K562 (cell line): Measurements from ENCODE around the gene UCKL1. TPM values are rescaled to one million over a fixed set of nuclear protein-coding genes. Genes with fewer than 3 reads are reported as not detected.

Source experiments
- BCL6 ChIP-seq: fragments of 250-450 bp; sonication (Bioruptor Pico); IDR thresholded peaks from 2 replicates; pipeline ENCODE4 v1.4.0; 2020
- CBFA2T2 ChIP-seq: fragments of 450-650 bp; conservative IDR thresholded peaks from 2 replicates; pipeline ENCODE4 v1.6.1; 2017; ENCODE audit warnings: mild to moderate bottlenecking
- CBX1 ChIP-seq: sonication (generic); IDR thresholded peaks from 2 replicates; pipeline ENCODE4 v1.6.1; 2016; ENCODE audit warnings: antibody characterized with exemption, low read depth, mild to moderate bottlenecking
- ESRRA ChIP-seq: fragments of 450-650 bp; IDR thresholded peaks from 2 replicates; pipeline ENCODE4 v1.6.1; 2014; ENCODE audit warnings: low read depth, mild to moderate bottlenecking, moderate library complexity, borderline replicate concordance
- ETV5 ChIP-seq: sonication (generic); formaldehyde crosslinking; IDR thresholded peaks from 2 replicates; pipeline ENCODE4 v1.4.0; 2020; ENCODE audit warnings: low read depth, mild to moderate bottlenecking, missing genetic modification reagents
- MYC ChIP-seq, 2 experiments: fragments of 250-450 bp in 1 of 2; sonication (Bioruptor Pico) in 1 of 2; IDR thresholded peaks; 2 replicates each; pipeline versions ENCODE4 v1.5.1 to v1.6.1; 2012 to 2021; ENCODE audit warnings: low read depth in 2 of 2, borderline replicate concordance in 1 of 2, improper control_type of control experiment in 1 of 2, low read length in 1 of 2, mild to moderate bottlenecking in 1 of 2, moderate library complexity in 1 of 2
- MYNN ChIP-seq, 2 experiments: sonication (generic); formaldehyde crosslinking in 1 of 2; IDR thresholded peaks; 2 replicates each; pipeline versions ENCODE4 v1.5.0 to v1.6.1; 2016 to 2020; ENCODE audit warnings: antibody characterized with exemption in 1 of 2, missing genetic modification reagents in 1 of 2
- NFRKB ChIP-seq: fragments of 450-650 bp; IDR thresholded peaks from 2 replicates; pipeline ENCODE4 v1.6.1; 2016; ENCODE audit warnings: low read depth
- NR1H2 ChIP-seq: sonication (generic); formaldehyde crosslinking; IDR thresholded peaks from 2 replicates; pipeline ENCODE4 v1.4.0; 2020; ENCODE audit warnings: mild to moderate bottlenecking, missing genetic modification reagents
- SMAD2 ChIP-seq: fragments of 150-350 bp; IDR thresholded peaks from 2 replicates; pipeline ENCODE4 v1.6.1; 2014; ENCODE audit warnings: low read depth, mild to moderate bottlenecking, low read length
- SMAD4 ChIP-seq: fragments of 250-450 bp; sonication (Bioruptor Pico); conservative IDR thresholded peaks from 2 replicates; pipeline ENCODE4 v1.8.0; 2021; ENCODE audit warnings: inconsistent platforms, mild to moderate bottlenecking, moderate library complexity
- SMARCA5 ChIP-seq: fragments of 450-650 bp; IDR thresholded peaks from 2 replicates; pipeline ENCODE4 v1.6.1; 2016
- TAF7 ChIP-seq: fragments of 450-650 bp; IDR thresholded peaks from 2 replicates; pipeline ENCODE4 v1.6.1; 2016; ENCODE audit warnings: missing genetic modification characterization, missing compliant biosample characterization
- ZBED1 ChIP-seq: IDR thresholded peaks from 2 replicates; pipeline ENCODE4 v1.6.1; 2014
- ZFPM2 ChIP-seq: fragments of 250-450 bp; sonication (Bioruptor Pico); IDR thresholded peaks from 2 replicates; pipeline ENCODE4 v1.5.1; 2022; ENCODE audit warnings: mild to moderate bottlenecking
- ZKSCAN8 ChIP-seq: fragments of 200-800 bp; sonication (Bioruptor generic); IDR thresholded peaks from 2 replicates; pipeline ENCODE4 v1.6.1; 2016; ENCODE audit warnings: missing genetic modification characterization, missing compliant biosample characterization
- ZNF124 ChIP-seq: sonication (generic); formaldehyde crosslinking; IDR thresholded peaks from 2 replicates; pipeline ENCODE4 v1.8.1; 2022; ENCODE audit warnings: missing genetic modification reagents
- polyA plus RNA-seq, 8 experiments: library from polyadenylated mRNA; depleted of rRNA in 4 of 8; stranded (reverse) in 5 of 8; unstranded in 3 of 8; fragments of >200 nt; fragmentation: Nextera tagmentation in 2 of 8; fragmentation: Illumina TruSeq in 1 of 8; extraction: Ambion mirVana in 2 of 8; extraction: Trizol in 1 of 8; gene quantifications; 2 replicates each; pipeline versions ENCODE4 v1.2.1 to v1.2.3, GENCODE V29; 2011 to 2014; ENCODE audit warnings: inconsistent platforms in 1 of 8, missing spikeins in 1 of 8
- total RNA-seq, 7 experiments: library from RNA; depleted of rRNA in 6 of 7; stranded (reverse); fragments of >200 nt in 6 of 7; fragmentation: Illumina TruSeq in 2 of 7; extraction: Trizol in 2 of 7; gene quantifications; 2 replicates each; pipeline versions ENCODE4 v1.2.1 to v1.2.3, GENCODE V29; 2011 to 2021; ENCODE audit warnings: low replicate concordance in 1 of 7
- TF ChIP-seq, protein P1 (sequence below), 2 experiments: IDR thresholded peaks in 1 of 2; conservative IDR thresholded peaks in 1 of 2; 2 replicates each; pipeline ENCODE4 v1.6.1; 2016; ENCODE audit warnings: low read depth in 2 of 2, mild to moderate bottlenecking in 1 of 2, missing compliant biosample characterization in 1 of 2, missing genetic modification characterization in 1 of 2, moderate library complexity in 1 of 2
- TF ChIP-seq, protein P2 (sequence below), 2 experiments: fragments of 450-650 bp in 1 of 2; IDR thresholded peaks; 2 replicates each; pipeline ENCODE4 v1.6.1; 2011 to 2017; ENCODE audit warnings: low read depth in 2 of 2, antibody characterized with exemption in 1 of 2, borderline replicate concordance in 1 of 2, low read length in 1 of 2, mild to moderate bottlenecking in 1 of 2, mixed read lengths in 1 of 2; ENCODE audit not compliant: control insufficient read depth in 1 of 2
- TF ChIP-seq, protein P3 (sequence below): fragments of 450-650 bp; conservative IDR thresholded peaks from 2 replicates; pipeline ENCODE4 v1.6.1; 2016; ENCODE audit warnings: missing genetic modification characterization, low read depth, mild to moderate bottlenecking, missing compliant biosample characterization, moderate library complexity

Gene UCKL1
- total and polyA plus RNA-seq, 9 of the 15 experiments (the other 6 are each of a cell fraction or from before 2014, with no cell fraction given), result 3.1 to 52.8 (median 24.2) TPM

DNA sequence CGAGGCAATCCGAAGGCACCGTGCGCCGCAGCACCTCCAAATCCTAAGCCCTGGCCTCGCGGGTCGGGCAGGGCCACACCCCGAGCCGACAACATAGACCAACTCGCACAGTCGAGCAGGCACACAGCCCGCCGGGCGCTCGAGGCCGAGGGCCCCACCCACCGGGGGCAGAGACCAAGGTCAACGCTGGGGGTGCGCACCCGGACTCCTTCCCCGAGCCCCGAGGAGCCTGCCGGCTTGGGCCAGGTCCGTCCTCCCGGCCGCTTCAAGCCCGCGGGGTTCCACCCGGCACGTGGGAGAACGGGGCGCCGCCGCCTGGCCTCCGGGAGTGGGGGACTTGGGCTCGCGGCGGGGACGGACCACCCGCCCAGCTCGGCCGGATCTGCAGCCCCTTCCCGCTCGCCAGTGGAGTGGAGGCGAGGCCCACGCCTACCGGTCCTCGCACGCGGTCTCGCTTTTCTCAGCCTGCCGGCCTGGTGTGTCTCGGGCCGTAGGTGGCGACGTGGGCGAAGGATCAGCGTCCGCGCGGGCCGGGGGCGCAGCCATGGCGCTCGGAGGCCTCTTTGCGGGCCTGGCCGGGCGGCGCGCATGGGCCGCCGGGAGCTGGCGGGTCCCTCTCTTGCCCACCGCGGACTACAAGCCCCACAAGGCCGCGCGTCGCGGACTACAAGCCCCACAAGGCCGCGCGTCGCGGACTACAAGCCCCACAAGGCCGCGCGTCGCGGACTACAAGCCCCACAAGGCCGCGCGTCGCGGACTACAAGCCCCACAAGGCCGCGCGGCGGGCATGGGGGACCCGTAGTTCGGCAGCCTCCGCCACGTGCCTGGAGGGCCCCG, at the start of gene UCKL1 (continued):
- TF ChIP-seq, protein P1, sequence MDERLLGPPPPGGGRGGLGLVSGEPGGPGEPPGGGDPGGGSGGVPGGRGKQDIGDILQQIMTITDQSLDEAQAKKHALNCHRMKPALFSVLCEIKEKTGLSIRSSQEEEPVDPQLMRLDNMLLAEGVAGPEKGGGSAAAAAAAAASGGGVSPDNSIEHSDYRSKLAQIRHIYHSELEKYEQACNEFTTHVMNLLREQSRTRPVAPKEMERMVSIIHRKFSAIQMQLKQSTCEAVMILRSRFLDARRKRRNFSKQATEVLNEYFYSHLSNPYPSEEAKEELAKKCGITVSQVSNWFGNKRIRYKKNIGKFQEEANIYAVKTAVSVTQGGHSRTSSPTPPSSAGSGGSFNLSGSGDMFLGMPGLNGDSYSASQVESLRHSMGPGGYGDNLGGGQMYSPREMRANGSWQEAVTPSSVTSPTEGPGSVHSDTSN (CRISPR knock-in tag; IDR thresholded peaks at IDR 0.05; ENCODE audit: low read depth), result no peak
- TF ChIP-seq, protein P1 (tag; conservative IDR thresholded peaks at IDR 0.05; ENCODE audit: low read depth), result no peak
- TF ChIP-seq, protein P2, sequence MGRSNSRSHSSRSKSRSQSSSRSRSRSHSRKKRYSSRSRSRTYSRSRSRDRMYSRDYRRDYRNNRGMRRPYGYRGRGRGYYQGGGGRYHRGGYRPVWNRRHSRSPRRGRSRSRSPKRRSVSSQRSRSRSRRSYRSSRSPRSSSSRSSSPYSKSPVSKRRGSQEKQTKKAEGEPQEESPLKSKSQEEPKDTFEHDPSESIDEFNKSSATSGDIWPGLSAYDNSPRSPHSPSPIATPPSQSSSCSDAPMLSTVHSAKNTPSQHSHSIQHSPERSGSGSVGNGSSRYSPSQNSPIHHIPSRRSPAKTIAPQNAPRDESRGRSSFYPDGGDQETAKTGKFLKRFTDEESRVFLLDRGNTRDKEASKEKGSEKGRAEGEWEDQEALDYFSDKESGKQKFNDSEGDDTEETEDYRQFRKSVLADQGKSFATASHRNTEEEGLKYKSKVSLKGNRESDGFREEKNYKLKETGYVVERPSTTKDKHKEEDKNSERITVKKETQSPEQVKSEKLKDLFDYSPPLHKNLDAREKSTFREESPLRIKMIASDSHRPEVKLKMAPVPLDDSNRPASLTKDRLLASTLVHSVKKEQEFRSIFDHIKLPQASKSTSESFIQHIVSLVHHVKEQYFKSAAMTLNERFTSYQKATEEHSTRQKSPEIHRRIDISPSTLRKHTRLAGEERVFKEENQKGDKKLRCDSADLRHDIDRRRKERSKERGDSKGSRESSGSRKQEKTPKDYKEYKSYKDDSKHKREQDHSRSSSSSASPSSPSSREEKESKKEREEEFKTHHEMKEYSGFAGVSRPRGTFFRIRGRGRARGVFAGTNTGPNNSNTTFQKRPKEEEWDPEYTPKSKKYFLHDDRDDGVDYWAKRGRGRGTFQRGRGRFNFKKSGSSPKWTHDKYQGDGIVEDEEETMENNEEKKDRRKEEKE (IDR thresholded peaks at IDR 0.05; ENCODE audit: borderline replicate concordance in 1 of 2, control insufficient read depth in 1 of 2, low read depth in 2 of 2, low read length in 1 of 2), result 0 out of 4 replicates have a peak, but pooled peaks of 1 of the 2 experiments have one; percentile 66
- TF ChIP-seq SMAD2 (no peak), ETV5 (CRISPR knock-in tag) (peak; percentile 69), NFRKB (0 out of 2 replicates have a peak, but pooled peaks have one; percentile 25), MYNN (IDR thresholded peaks at IDR 0.05) (no peak; the same call in 1 of the 2 replicates), MYNN (CRISPR knock-in tag; IDR thresholded peaks at IDR 0.05) (no peak), ZKSCAN8 (CRISPR knock-in tag) (peak; percentile 66; the same call in 1 of the 2 replicates), ZFPM2 (0 out of 2 replicates have a peak, but pooled peaks have one; percentile 58), CBFA2T2 (0 out of 2 replicates have a peak, but pooled peaks have one; percentile 25), SMAD4 (CRISPR knock-in tag) (no peak), NR1H2 (peak; percentile 71; the same call in 1 of the 2 replicates), ZNF124 (CRISPR knock-in tag) (no peak; the same call in 1 of the 2 replicates), TAF7 (tag) (no peak), BCL6 (CRISPR knock-in tag) (peak; percentile 65), CBX1 (no peak; the same call in 1 of the 2 replicates), MYC (IDR thresholded peaks at IDR 0.05; ENCODE audit: low read depth, low read length) (peak; percentile 94), MYC (CRISPR knock-in tag; IDR thresholded peaks at IDR 0.05; ENCODE audit: borderline replicate concordance, low read depth) (no peak), ESRRA (peak; percentile 94), SMARCA5 (no peak), ZBED1 (no peak)
- TF ChIP-seq, protein P3, sequence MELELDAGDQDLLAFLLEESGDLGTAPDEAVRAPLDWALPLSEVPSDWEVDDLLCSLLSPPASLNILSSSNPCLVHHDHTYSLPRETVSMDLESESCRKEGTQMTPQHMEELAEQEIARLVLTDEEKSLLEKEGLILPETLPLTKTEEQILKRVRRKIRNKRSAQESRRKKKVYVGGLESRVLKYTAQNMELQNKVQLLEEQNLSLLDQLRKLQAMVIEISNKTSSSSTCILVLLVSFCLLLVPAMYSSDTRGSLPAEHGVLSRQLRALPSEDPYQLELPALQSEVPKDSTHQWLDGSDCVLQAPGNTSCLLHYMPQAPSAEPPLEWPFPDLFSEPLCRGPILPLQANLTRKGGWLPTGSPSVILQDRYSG (tag), result no peak; the same call in 1 of the 2 replicates
